ENCODE measurements around the gene GATA5.
A peak's percentile ranks its signal among the peaks of the same experiment; 100 is the strongest.

Gene GATA5

GRCh38 chr20:62453186-62453808 lies 22.5 kb downstream of the GATA5 start:
- H3K4ac ChIP-seq (ENCODE audit: low read length), result no peak overlapping the region
- H3K14ac ChIP-seq (ENCODE audit: low read length), result peak overlapping the region; percentile 71
- H3K23ac ChIP-seq (ENCODE audit: low read depth, low read length, poor library complexity), result peak overlapping the region; percentile 55
- no peak overlapping the region for H3K4me2 ChIP-seq (ENCODE audit: insufficient read depth, low read length, poor library complexity, severe bottlenecking)
- H3K9ac ChIP-seq (ENCODE audit: low read depth, low read length, poor library complexity), result no peak overlapping the region
- H3K27ac ChIP-seq (replicated peaks; ENCODE audit: low read length), result no peak overlapping the region
- H3K36me3 ChIP-seq (replicated peaks in 1 of 2; ENCODE audit: control insufficient read depth in 2 of 2, insufficient read depth in 2 of 2, low read length in 2 of 2), result no peaks in the 10 kb centered on the region
- no peaks in the 10 kb centered on the region for H3K79me1 ChIP-seq (ENCODE audit: low read depth, low read length)
- H2AFZ ChIP-seq (ENCODE audit: low read length), result no peak overlapping the region
- WGBS, 2 donors (ENCODE audit: extremely low coverage in 2 of 2, insufficient read length in 2 of 2, insufficient replicate concordance in 1 of 2), result no CpG with 5 or more reads among the region's 17 CpGs
- H4K8ac ChIP-seq (ENCODE audit: low read depth, low read length), result no peak overlapping the region
- H3K27me3 ChIP-seq (ENCODE audit: control insufficient read depth in 3 of 3, insufficient read depth in 3 of 3, low read depth in 1 of 3, low read length in 3 of 3), result peaks cover 0 to 62% (median 0%) of the 10 kb centered on the region in 3 experiments
- peaks cover 9 to 18% of the 10 kb centered on the region in 2 donors for H3K4me1 ChIP-seq (ENCODE audit: control insufficient read depth in 2 of 2, insufficient read depth in 1 of 2, low read depth in 1 of 2, low read length in 2 of 2)
- no peak for DNase-seq (ENCODE audit: low spot score)
- no peaks in the 10 kb centered on the region for H3K9me3 ChIP-seq (replicated peaks in 1 of 2; ENCODE audit: control insufficient read depth in 2 of 2, insufficient read depth in 1 of 2, low read depth in 1 of 2, low read length in 2 of 2)
- no peak overlapping the region for H4K91ac ChIP-seq (ENCODE audit: low read depth, low read length, poor library complexity)
- H2BK12ac ChIP-seq (ENCODE audit: low read length), result peak overlapping the region; percentile 58
- H2BK15ac ChIP-seq (ENCODE audit: low read length), result peak overlapping the region; percentile 83
- no peak overlapping the region for H3K4me3 ChIP-seq (ENCODE audit: low read length in 2 of 2)
- H2BK120ac ChIP-seq (ENCODE audit: low read depth, low read length), result peak overlapping the region; percentile 47
- H3K18ac ChIP-seq (ENCODE audit: low read length), result peak overlapping the region; percentile 57
- no peak overlapping the region for H2BK5ac ChIP-seq (ENCODE audit: low read length)
- H2AK5ac ChIP-seq (ENCODE audit: low read depth, low read length), result peak overlapping the region; percentile 97

GRCh38 chr20:62452475-62453095 lies 23.2 kb downstream of the GATA5 start:
- Histone ChIP-seq H3K4me3 (ENCODE audit: low read length in 2 of 2) (no peak overlapping the region), H3K23ac (ENCODE audit: low read depth, low read length, poor library complexity) (no peak overlapping the region), H2BK15ac (ENCODE audit: low read length) (peak overlapping the region; percentile 83), H4K91ac (ENCODE audit: low read depth, low read length, poor library complexity) (no peak overlapping the region), H3K79me1 (ENCODE audit: low read depth, low read length) (no peaks in the 10 kb centered on the region), H4K8ac (ENCODE audit: low read depth, low read length) (no peak overlapping the region), H2BK5ac (ENCODE audit: low read length) (no peak overlapping the region), H3K4ac (ENCODE audit: low read length) (no peak overlapping the region), H2BK12ac (ENCODE audit: low read length) (no peak overlapping the region), H2AK5ac (ENCODE audit: low read depth, low read length) (peak overlapping the region; percentile 83), H2AFZ (ENCODE audit: low read length) (no peak overlapping the region), H3K27me3 (ENCODE audit: control insufficient read depth in 3 of 3, insufficient read depth in 3 of 3, low read depth in 1 of 3, low read length in 3 of 3) (peaks cover 0 to 63% (median 0%) of the 10 kb centered on the region in 3 experiments), H3K9me3 (replicated peaks in 1 of 2; ENCODE audit: control insufficient read depth in 2 of 2, insufficient read depth in 1 of 2, low read depth in 1 of 2, low read length in 2 of 2) (no peaks in the 10 kb centered on the region), H2BK120ac (ENCODE audit: low read depth, low read length) (peak overlapping the region; percentile 47), H3K4me1 (ENCODE audit: control insufficient read depth in 2 of 2, insufficient read depth in 1 of 2, low read depth in 1 of 2, low read length in 2 of 2) (peaks cover 9 to 23% of the 10 kb centered on the region in 2 donors), H3K27ac (replicated peaks; ENCODE audit: low read length) (no peak overlapping the region), H3K14ac (ENCODE audit: low read length) (no peak overlapping the region), H3K18ac (ENCODE audit: low read length) (no peak overlapping the region), H3K4me2 (ENCODE audit: insufficient read depth, low read length, poor library complexity, severe bottlenecking) (no peak overlapping the region), H3K36me3 (replicated peaks in 1 of 2; ENCODE audit: control insufficient read depth in 2 of 2, insufficient read depth in 2 of 2, low read length in 2 of 2) (no peaks in the 10 kb centered on the region), H3K9ac (ENCODE audit: low read depth, low read length, poor library complexity) (peak overlapping the region; percentile 16)
- DNase-seq (ENCODE audit: low spot score), result no peak
- WGBS, 2 donors (ENCODE audit: extremely low coverage in 2 of 2, insufficient read length in 2 of 2, insufficient replicate concordance in 1 of 2), result no CpG with 5 or more reads among the region's 18 CpGs

GRCh38 chr20:62451970-62452369 lies 23.8 kb downstream of the GATA5 start:
- no peak for DNase-seq (ENCODE audit: low spot score)
- H3K4me3 ChIP-seq (ENCODE audit: low read length in 2 of 2), result no peak overlapping the region
- no peak overlapping the region for H2AFZ ChIP-seq (ENCODE audit: low read length)
- H2BK120ac ChIP-seq (ENCODE audit: low read depth, low read length), result no peak overlapping the region
- no peak overlapping the region for H2BK5ac ChIP-seq (ENCODE audit: low read length)
- no peak overlapping the region for H3K4me2 ChIP-seq (ENCODE audit: insufficient read depth, low read length, poor library complexity, severe bottlenecking)
- H3K9ac ChIP-seq (ENCODE audit: low read depth, low read length, poor library complexity), result no peak overlapping the region
- H3K27me3 ChIP-seq (ENCODE audit: control insufficient read depth in 3 of 3, insufficient read depth in 3 of 3, low read depth in 1 of 3, low read length in 3 of 3), result peaks cover 0 to 59% (median 0%) of the 10 kb centered on the region in 3 experiments
- H3K4ac ChIP-seq (ENCODE audit: low read length), result no peak overlapping the region
- H3K23ac ChIP-seq (ENCODE audit: low read depth, low read length, poor library complexity), result no peak overlapping the region
- no peak overlapping the region for H4K91ac ChIP-seq (ENCODE audit: low read depth, low read length, poor library complexity)
- WGBS, 2 donors (ENCODE audit: extremely low coverage in 2 of 2, insufficient read length in 2 of 2, insufficient replicate concordance in 1 of 2), result 100% methylated on average over 1 of the region's 3 CpGs; no CpG with 5 or more reads in 1 of the 2 donors
- H3K4me1 ChIP-seq (ENCODE audit: control insufficient read depth in 2 of 2, insufficient read depth in 1 of 2, low read depth in 1 of 2, low read length in 2 of 2), result peaks cover 9 to 23% of the 10 kb centered on the region in 2 donors
- no peak overlapping the region for H2BK15ac ChIP-seq (ENCODE audit: low read length)
- no peaks in the 10 kb centered on the region for H3K36me3 ChIP-seq (replicated peaks in 1 of 2; ENCODE audit: control insufficient read depth in 2 of 2, insufficient read depth in 2 of 2, low read length in 2 of 2)
- H2AK5ac ChIP-seq (ENCODE audit: low read depth, low read length), result peak overlapping the region; percentile 17
- no peaks in the 10 kb centered on the region for H3K9me3 ChIP-seq (replicated peaks in 1 of 2; ENCODE audit: control insufficient read depth in 2 of 2, insufficient read depth in 1 of 2, low read depth in 1 of 2, low read length in 2 of 2)
- H4K8ac ChIP-seq (ENCODE audit: low read depth, low read length), result no peak overlapping the region
- no peak overlapping the region for H3K18ac ChIP-seq (ENCODE audit: low read length)
- H3K79me1 ChIP-seq (ENCODE audit: low read depth, low read length), result no peaks in the 10 kb centered on the region
- no peak overlapping the region for H3K27ac ChIP-seq (replicated peaks; ENCODE audit: low read length)
- H2BK12ac ChIP-seq (ENCODE audit: low read length), result no peak overlapping the region
- H3K14ac ChIP-seq (ENCODE audit: low read length), result no peak overlapping the region

GRCh38 chr20:62451156-62451767 lies 24.5 kb downstream of the GATA5 start:
- WGBS, 2 donors (ENCODE audit: extremely low coverage in 2 of 2, insufficient read length in 2 of 2, insufficient replicate concordance in 1 of 2), result no CpG with 5 or more reads among the region's 10 CpGs
- Histone ChIP-seq H3K4me2 (ENCODE audit: insufficient read depth, low read length, poor library complexity, severe bottlenecking) (no peak overlapping the region), H3K14ac (ENCODE audit: low read length) (no peak overlapping the region), H2BK120ac (ENCODE audit: low read depth, low read length) (no peak overlapping the region), H3K27ac (replicated peaks; ENCODE audit: low read length) (no peak overlapping the region), H3K4me1 (ENCODE audit: control insufficient read depth in 2 of 2, insufficient read depth in 1 of 2, low read depth in 1 of 2, low read length in 2 of 2) (peaks cover 9 to 23% of the 10 kb centered on the region in 2 donors), H4K8ac (ENCODE audit: low read depth, low read length) (no peak overlapping the region), H3K9ac (ENCODE audit: low read depth, low read length, poor library complexity) (no peak overlapping the region), H2BK5ac (ENCODE audit: low read length) (peak overlapping the region; percentile 22), H4K91ac (ENCODE audit: low read depth, low read length, poor library complexity) (no peak overlapping the region), H3K4me3 (ENCODE audit: low read length in 2 of 2) (no peak overlapping the region), H3K27me3 (ENCODE audit: control insufficient read depth in 3 of 3, insufficient read depth in 3 of 3, low read depth in 1 of 3, low read length in 3 of 3) (peaks cover 0 to 52% (median 0%) of the 10 kb centered on the region in 3 experiments), H3K36me3 (replicated peaks in 1 of 2; ENCODE audit: control insufficient read depth in 2 of 2, insufficient read depth in 2 of 2, low read length in 2 of 2) (no peaks in the 10 kb centered on the region), H3K9me3 (replicated peaks in 1 of 2; ENCODE audit: control insufficient read depth in 2 of 2, insufficient read depth in 1 of 2, low read depth in 1 of 2, low read length in 2 of 2) (no peaks in the 10 kb centered on the region), H3K23ac (ENCODE audit: low read depth, low read length, poor library complexity) (no peak overlapping the region), H2AFZ (ENCODE audit: low read length) (no peak overlapping the region), H2BK15ac (ENCODE audit: low read length) (peak overlapping the region; percentile 75), H3K79me1 (ENCODE audit: low read depth, low read length) (no peaks in the 10 kb centered on the region), H2AK5ac (ENCODE audit: low read depth, low read length) (peak overlapping the region; percentile 93), H3K4ac (ENCODE audit: low read length) (no peak overlapping the region), H3K18ac (ENCODE audit: low read length) (peak overlapping the region; percentile 92), H2BK12ac (ENCODE audit: low read length) (peak overlapping the region; percentile 41)
- no peak for DNase-seq (ENCODE audit: low spot score)
